SHP77 treated with DMSO at 0.1 percent for 48 hours (cell line): ENCODE results near the gene KRT14.
"Not testable (repeated sequence)": the region's sequence is repeated elsewhere in the genome, so short reads cannot be mapped to it uniquely, and the experiment has no call there.

Experiments used
- DNase-seq: peaks from one replicate; lab custom pipeline; 2025; lab: John Stamatoyannopoulos, UW

Gene KRT14

GRCh38 chr17:41579484-41580243 is 7.0 kb downstream of the KRT14 start:
- DNase-seq: peak; percentile 3

- DNase-seq: no peak
These were observed 7.7 kb downstream of the KRT14 start for GRCh38 chr17:41578971-41579370.

- no peak for DNase-seq
These were observed 8.2 kb downstream of the KRT14 start for GRCh38 chr17:41578538-41578937.

GRCh38 chr17:41576740-41577139 is 10.0 kb downstream of the KRT14 start:
- DNase-seq: not testable (repeated sequence)

GRCh38 chr17:41575336-41575735 is 11.4 kb downstream of the KRT14 start:
- no peak for DNase-seq

- no peak for DNase-seq
These were observed 14.9 kb downstream of the KRT14 start, which contains the start of gene KRT9 for GRCh38 chr17:41571561-41572434. TSS of gene KRT9 (minus strand) at chr17:41572059. CDS start at chr17:41571992, 67 bp downstream.

GRCh38 chr17:41567317-41567716 is 19.4 kb downstream of the KRT14 start:
- no peak for DNase-seq

GRCh38 chr17:41565338-41565737 is 21.4 kb downstream of the KRT14 start:
- no peak for DNase-seq

GRCh38 chr17:41563607-41564170 is 23.0 kb downstream of the KRT14 start:
- no peak for DNase-seq

- no peak for DNase-seq
These were observed 25.1 kb downstream of the KRT14 start for GRCh38 chr17:41561554-41561953.

GRCh38 chr17:41559548-41559947 is 27.1 kb downstream of the KRT14 start:
- no peak for DNase-seq

- DNase-seq: no peak
These were observed 29.8 kb downstream of the KRT14 start for GRCh38 chr17:41556931-41557330.

- no peak for DNase-seq
These were observed 30.4 kb downstream of the KRT14 start for GRCh38 chr17:41556306-41556705.

- no peak for DNase-seq
These were observed 31.4 kb downstream of the KRT14 start for GRCh38 chr17:41555105-41555887.

GRCh38 chr17:41553987-41554680 is 32.6 kb downstream of the KRT14 start:
- DNase-seq: no peak

- no peak for DNase-seq
These were observed 33.5 kb downstream of the KRT14 start for GRCh38 chr17:41553176-41553575.

GRCh38 chr17:41552455-41552854 is 34.2 kb downstream of the KRT14 start:
- no peak for DNase-seq

- no peak for DNase-seq
These were observed 35.3 kb downstream of the KRT14 start for GRCh38 chr17:41551365-41551764.

GRCh38 chr17:41549596-41550039 is 37.1 kb downstream of the KRT14 start:
- no peak for DNase-seq

GRCh38 chr17:41548844-41549595 is 37.7 kb downstream of the KRT14 start:
- DNase-seq: peak; percentile 8
